Measurements from ENCODE around the gene SLC17A2.

SLC17A2 gene

GRCh38 chr6:25918083-25918683 lies 12.3 kb downstream of the SLC17A2 start:
- H3K27ac ChIP-seq: no peak overlapping the region
- TF ChIP-seq ZFX (IDR thresholded peaks at IDR 0.05; ENCODE audit: borderline replicate concordance) (no peak), CTCF (IDR thresholded peaks at IDR 0.05) (no peak)

- no peak overlapping the region for H3K27ac ChIP-seq
- no peak for TF ChIP-seq ZFX (IDR thresholded peaks at IDR 0.05; ENCODE audit: borderline replicate concordance)
- no peak for TF ChIP-seq CTCF (IDR thresholded peaks at IDR 0.05)
Observed at GRCh38 chr6:25916789-25917490, 13.6 kb downstream of the SLC17A2 start.

GRCh38 chr6:25916330-25916729 lies 14.2 kb downstream of the SLC17A2 start:
- TF ChIP-seq ZFX (IDR thresholded peaks at IDR 0.05; ENCODE audit: borderline replicate concordance) (no peak), CTCF (IDR thresholded peaks at IDR 0.05) (no peak)
- H3K27ac ChIP-seq: no peak overlapping the region

GRCh38 chr6:25913741-25914140 lies 16.8 kb downstream of the SLC17A2 start:
- no peak for TF ChIP-seq ZFX (IDR thresholded peaks at IDR 0.05; ENCODE audit: borderline replicate concordance)
- TF ChIP-seq CTCF (IDR thresholded peaks at IDR 0.05): no peak
- no peak overlapping the region for H3K27ac ChIP-seq

GRCh38 chr6:25911351-25911750 lies 19.1 kb downstream of the SLC17A2 start:
- H3K27ac ChIP-seq: no peak overlapping the region
- no peak for TF ChIP-seq CTCF (IDR thresholded peaks at IDR 0.05)
- TF ChIP-seq ZFX (IDR thresholded peaks at IDR 0.05; ENCODE audit: borderline replicate concordance): no peak

GRCh38 chr6:25907475-25908014 lies 22.9 kb downstream of the SLC17A2 start:
- no peak overlapping the region for H3K27ac ChIP-seq
- no peak for TF ChIP-seq ZFX (IDR thresholded peaks at IDR 0.05; ENCODE audit: borderline replicate concordance)
- no peak for TF ChIP-seq CTCF (IDR thresholded peaks at IDR 0.05)

GRCh38 chr6:25903467-25904099 lies 26.9 kb downstream of the SLC17A2 start:
- no peak overlapping the region for H3K27ac ChIP-seq
- no peak for TF ChIP-seq CTCF (IDR thresholded peaks at IDR 0.05)
- TF ChIP-seq ZFX (IDR thresholded peaks at IDR 0.05; ENCODE audit: borderline replicate concordance): no peak
